ENCODE data around the gene CCHCR1.

Gene CCHCR1

GRCh38 chr6:31125586-31126363 is 31.8 kb downstream of the CCHCR1 start:
- no peak for DNase-seq

- no peak for DNase-seq
Observed at GRCh38 chr6:31125162-31125561, 32.4 kb downstream of the CCHCR1 start.

GRCh38 chr6:31122791-31123706 is 34.6 kb downstream of the CCHCR1 start:
- DNase-seq: no peak

- no peak for DNase-seq
Observed at GRCh38 chr6:31121131-31121790, 36.3 kb downstream of the CCHCR1 start.

- no peak for DNase-seq
Observed at GRCh38 chr6:31120151-31120915, 37.3 kb downstream of the CCHCR1 start, which contains the start of gene CDSN. Gene CDSN (minus strand): TSS chr6:31120446. CDS start chr6:31120419, 27 bp downstream.

- DNase-seq: no peak
Observed at GRCh38 chr6:31118178-31118577, 39.4 kb downstream of the CCHCR1 start.

GRCh38 chr6:31116661-31117385 is 40.8 kb downstream of the CCHCR1 start:
- no peak for DNase-seq

- no peak for DNase-seq
Observed at GRCh38 chr6:31115941-31116560, 41.6 kb downstream of the CCHCR1 start.

- DNase-seq: no peak
Observed at GRCh38 chr6:31114970-31115849, 42.4 kb downstream of the CCHCR1 start.

- DNase-seq: no peak
Observed at GRCh38 chr6:31114541-31114878, 43.1 kb downstream of the CCHCR1 start, which contains the start of gene PSORS1C1. Gene PSORS1C1 (plus strand): TSS chr6:31114800. CDS start chr6:31129633, 14,833 bp downstream.

GRCh38 chr6:31113861-31114540 is 43.6 kb downstream of the CCHCR1 start:
- no peak for DNase-seq

GRCh38 chr6:31112478-31112877 is 45.1 kb downstream of the CCHCR1 start, which contains the start of gene C6orf15:
Gene C6orf15 (minus strand): TSS chr6:31112575. CDS start chr6:31112555, 20 bp downstream.
- DNase-seq: no peak

- DNase-seq: no peak
Observed at GRCh38 chr6:31111712-31112111, 45.9 kb downstream of the CCHCR1 start.

GRCh38 chr6:31110825-31111582 is 46.6 kb downstream of the CCHCR1 start:
- DNase-seq: no peak

GRCh38 chr6:31107052-31107451 is 50.5 kb downstream of the CCHCR1 start:
- DNase-seq: no peak

GRCh38 chr6:31103136-31103535 is 54.5 kb downstream of the CCHCR1 start:
- DNase-seq: no peak

GRCh38 chr6:31098449-31098938 is 59.1 kb downstream of the CCHCR1 start:
- no peak for DNase-seq

GRCh38 chr6:31096656-31097055 is 60.9 kb downstream of the CCHCR1 start:
- DNase-seq: no peak

- DNase-seq: no peak
Observed at GRCh38 chr6:31096215-31096614, 61.4 kb downstream of the CCHCR1 start.

Measured in NCI-H2171 (cell line).